Stimulated activated CD4-positive, alpha-beta T cell treated with anti-CD3 and anti-CD28 coated beads, Interleukin-12 subunit alpha, Interleukin-12 subunit beta, amount 100 ng/mL, for 4 hours (primary cell): ENCODE results near the gene ADAMTS12.
"Not testable (repeated sequence)": the region's sequence is repeated elsewhere in the genome, so short reads cannot be mapped to it uniquely, and the experiment has no call there.

Experiments used
- DNase-seq: peaks from one replicate; pipeline ENCODE4 v3.0.0-alpha.2; 2020

The ADAMTS12 gene

DNA sequence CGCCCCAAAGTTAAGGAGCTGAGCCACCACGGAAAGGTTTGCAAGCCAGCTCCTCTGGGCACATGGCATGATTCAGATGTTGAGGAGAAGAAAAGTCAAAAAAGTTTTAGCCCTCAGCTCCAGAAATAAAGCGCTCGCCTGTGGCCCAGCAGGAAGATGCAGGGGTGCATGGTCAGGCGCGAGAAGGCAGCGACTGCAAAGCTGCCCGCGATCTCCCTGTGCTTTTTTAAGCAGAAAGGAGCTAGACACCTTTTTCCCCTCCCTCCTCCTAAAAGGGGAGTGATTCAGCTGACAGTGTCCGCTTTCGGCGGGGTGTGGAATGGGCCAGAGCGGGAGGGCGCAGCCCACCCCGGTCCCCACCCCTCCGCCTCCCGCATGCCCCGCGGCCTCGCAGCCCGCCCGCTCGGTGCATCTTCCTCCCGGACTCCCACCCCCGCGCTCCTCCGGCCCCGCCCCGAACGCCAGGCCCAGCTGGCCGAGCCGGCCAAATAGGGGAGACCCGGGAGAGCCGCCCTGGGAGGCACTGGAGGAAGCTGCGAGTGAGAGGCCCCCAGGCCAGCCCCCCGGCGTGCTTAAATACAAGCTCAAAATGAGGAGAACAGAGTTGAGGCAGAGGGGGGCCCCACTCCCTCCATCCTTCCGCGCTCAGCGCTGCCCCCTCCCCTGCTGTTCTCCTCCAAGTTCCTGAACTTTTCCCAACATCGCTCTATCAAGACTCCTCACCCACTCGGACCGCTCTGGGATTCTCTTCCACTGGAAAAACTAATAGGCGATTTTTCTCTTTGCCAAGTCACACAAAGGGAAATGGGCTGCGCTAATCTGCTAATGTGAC lies at the start of gene ADAMTS12:
Gene ADAMTS12 (minus strand): TSS at position 203 of the 832 bp plus-strand sequence. CDS start 134 bp downstream, at position 69.
- no peak for DNase-seq

- no peak for DNase-seq
These were observed 49.3 kb upstream of the ADAMTS12 start for GRCh38 chr5:33941090-33941489.

DNA sequence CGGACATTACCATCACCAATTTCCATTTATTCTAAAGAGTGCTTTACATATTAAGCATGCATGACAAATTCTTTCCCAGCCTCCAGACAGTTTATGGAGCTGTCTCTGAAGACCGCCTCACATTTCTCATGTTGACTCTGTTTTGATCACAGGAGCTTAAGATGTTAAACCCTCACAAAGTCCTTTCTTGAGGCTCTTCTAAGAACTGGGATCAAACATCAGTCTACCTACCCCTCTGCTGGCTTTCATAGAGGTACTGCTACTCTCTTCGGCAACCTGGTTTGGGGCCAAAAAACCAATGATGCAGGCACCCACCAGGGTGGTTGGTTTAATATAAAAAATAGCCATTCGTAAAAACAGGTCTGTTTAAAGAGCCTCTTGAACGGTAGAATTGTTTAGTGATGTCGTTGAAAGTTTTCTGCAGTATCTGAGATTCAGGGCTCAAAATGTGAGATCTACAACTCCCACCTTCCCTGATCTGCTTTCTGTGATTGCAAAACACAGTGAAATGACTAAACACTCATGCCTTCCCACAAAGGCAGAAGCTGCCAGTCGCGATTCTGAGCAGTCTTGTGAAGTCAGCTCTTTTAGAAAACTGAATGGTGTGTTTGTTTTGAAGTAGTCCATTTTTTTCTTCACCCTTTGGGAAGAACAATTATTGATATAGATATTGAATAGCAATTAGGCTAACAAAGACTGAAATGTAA lies 47.9 kb upstream of the ADAMTS12 start:
- no peak for DNase-seq

- no peak for DNase-seq
These were observed 47.1 kb upstream of the ADAMTS12 start for GRCh38 chr5:33938881-33939280.

- DNase-seq: no peak
These were observed 46.7 kb upstream of the ADAMTS12 start for GRCh38 chr5:33938507-33938796.

DNA sequence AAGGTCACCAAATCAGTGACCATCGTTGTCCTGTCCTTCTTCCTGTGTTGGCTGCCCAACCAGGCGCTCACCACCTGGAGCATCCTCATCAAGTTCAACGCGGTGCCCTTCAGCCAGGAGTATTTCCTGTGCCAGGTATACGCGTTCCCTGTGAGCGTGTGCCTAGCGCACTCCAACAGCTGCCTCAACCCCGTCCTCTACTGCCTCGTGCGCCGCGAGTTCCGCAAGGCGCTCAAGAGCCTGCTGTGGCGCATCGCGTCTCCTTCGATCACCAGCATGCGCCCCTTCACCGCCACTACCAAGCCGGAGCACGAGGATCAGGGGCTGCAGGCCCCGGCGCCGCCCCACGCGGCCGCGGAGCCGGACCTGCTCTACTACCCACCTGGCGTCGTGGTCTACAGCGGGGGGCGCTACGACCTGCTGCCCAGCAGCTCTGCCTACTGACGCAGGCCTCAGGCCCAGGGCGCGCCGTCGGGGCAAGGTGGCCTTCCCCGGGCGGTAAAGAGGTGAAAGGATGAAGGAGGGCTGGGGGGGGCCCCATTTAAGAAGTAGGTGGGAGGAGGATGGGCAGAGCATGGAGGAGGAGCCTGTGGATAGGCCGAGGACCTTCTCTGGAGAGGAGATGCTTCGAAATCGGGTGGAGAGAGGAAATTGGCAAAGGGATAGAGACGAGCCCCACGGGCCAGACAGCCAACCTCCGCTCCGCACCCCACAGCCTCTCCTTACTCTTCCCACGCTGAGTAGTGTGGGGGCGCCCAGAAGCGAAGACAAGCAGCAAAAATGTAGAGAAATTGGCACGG lies 46.1 kb upstream of the ADAMTS12 start:
- no peak for DNase-seq

GRCh38 chr5:33937017-33937706 lies 45.4 kb upstream of the ADAMTS12 start:
- DNase-seq: no peak

DNA sequence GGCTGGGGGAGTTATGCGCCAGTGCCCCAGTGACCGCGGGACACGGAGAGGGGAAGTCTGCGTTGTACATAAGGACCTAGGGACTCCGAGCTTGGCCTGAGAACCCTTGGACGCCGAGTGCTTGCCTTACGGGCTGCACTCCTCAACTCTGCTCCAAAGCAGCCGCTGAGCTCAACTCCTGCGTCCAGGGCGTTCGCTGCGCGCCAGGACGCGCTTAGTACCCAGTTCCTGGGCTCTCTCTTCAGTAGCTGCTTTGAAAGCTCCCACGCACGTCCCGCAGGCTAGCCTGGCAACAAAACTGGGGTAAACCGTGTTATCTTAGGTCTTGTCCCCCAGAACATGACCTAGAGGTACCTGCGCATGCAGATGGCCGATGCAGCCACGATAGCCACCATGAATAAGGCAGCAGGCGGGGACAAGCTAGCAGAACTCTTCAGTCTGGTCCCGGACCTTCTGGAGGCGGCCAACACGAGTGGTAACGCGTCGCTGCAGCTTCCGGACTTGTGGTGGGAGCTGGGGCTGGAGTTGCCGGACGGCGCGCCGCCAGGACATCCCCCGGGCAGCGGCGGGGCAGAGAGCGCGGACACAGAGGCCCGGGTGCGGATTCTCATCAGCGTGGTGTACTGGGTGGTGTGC lies 44.7 kb upstream of the ADAMTS12 start, which contains the start of gene RXFP3:
Gene RXFP3 (plus strand): TSS at position 6 of the 636 bp plus-strand sequence. CDS start 355 bp downstream, at position 361.
- no peak for DNase-seq

DNA sequence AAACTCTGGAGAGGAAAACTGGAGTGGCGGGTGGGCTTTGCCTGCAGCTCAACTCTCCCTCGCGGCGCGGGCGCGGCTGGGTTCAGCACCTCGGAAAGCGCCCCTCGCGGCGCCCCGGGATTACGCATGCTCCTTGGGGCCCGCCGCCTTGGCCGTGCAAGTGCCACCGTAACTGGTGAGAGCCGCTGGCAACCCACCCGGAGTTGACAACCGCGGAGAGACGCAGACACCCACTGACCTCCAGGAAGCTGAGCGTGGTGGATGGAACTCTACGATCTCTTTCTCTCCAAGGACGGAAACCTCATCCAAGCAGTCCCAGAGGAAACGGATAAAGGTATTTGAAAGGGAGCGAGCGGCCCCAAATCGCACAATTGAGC lies 44.2 kb upstream of the ADAMTS12 start:
- DNase-seq: peak; percentile 25

DNA sequence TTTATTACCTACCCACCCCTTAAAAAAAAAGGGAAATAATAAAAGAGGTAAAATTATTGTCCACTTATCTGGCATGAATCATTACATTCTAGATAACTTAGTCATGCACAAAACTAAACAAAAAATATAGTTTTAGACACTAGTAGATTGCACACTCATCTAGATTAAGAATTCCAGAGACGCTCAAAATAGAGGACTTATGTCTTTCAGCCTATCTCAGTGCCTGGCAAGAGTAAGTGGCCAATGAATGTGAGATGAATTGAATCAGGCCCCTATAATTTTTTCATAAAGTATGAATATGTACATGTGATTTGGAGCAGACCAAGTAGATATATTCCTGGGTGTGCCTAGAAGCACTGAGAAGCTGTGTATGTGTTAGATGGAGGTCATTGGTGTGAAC lies 42.4 kb upstream of the ADAMTS12 start:
- no peak for DNase-seq

DNA sequence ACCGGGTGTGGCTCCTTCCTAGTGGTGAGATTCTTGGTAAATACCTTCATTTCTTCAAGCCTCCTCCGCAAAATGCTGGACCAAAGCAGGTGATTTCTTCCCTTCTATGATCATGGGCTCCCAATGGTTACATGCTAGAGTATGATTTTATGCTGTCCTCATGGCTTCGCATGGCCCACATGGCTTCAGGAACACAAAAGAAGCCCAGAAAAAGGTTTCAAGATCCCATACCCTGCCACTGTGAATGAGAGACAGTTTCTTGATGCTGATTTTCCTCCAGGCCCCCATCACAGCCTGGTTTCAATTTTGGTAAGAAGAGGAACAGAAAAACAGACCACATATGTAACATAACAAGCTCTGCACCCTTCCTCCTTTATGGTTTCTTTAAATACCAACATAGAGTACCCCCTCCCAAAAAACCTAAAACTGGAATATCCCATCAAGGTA lies 42.0 kb upstream of the ADAMTS12 start:
- no peak for DNase-seq

DNA sequence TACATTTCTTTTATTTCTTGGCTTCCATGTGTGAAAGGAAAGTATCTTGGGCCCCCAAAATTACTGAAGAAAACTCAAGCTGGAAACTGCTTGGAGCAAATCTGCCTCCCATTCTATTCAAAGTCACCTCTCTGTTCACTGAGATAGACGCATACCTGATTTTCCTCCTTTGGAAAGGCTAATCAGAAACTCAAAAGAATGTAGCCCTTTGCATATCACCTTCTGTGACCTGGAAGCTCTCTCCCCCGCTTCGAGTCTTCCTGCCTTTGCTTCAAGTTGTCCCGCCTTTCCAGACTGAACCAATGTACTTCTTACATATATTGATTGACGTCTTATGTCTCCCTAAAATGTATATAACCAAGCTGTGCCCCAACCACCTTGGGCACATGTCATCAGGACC lies 39.3 kb upstream of the ADAMTS12 start:
- DNase-seq: no peak

- DNase-seq: no peak
These were observed 38.3 kb upstream of the ADAMTS12 start for GRCh38 chr5:33929925-33930690.

DNA sequence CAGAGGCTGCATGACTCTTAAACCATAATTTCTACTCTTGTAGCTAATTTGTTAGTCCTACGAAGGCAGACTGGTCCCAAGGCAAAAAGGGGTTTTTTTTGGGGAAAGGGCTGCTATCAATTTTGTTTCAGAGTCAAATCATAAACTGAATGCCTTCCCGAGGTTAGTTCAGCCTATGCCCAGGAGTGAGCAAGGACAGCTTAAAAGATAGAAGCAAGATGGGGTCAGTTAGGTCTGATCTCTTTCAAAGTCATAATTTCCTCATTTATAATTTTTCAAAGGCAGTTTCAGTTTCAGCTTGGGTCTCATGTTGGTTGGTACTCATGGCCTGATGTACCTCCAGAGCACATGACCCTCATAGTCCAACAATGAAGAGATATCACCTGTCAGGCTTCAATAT lies 36.5 kb upstream of the ADAMTS12 start:
- no peak for DNase-seq

GRCh38 chr5:33927685-33928084 lies 35.9 kb upstream of the ADAMTS12 start:
- no peak for DNase-seq

DNA sequence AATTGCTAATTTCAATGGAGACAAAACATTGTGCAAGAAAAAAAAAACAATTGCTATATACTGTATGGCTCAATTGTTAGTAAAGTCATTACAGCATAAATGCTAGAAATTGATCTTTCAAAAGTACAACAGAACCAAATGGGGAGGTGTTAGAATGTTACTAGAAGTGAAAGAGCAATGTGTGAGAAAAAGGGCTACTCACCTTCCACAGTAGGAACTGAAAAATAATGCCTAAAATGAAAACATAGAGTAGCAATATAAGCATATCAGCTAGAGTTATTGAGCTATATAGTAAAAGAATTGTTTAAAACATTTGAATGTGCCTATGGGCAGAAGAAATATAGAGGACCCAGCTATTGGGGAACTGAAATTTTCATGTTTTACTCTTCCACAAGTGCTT lies 33.5 kb upstream of the ADAMTS12 start:
- DNase-seq: no peak

DNA sequence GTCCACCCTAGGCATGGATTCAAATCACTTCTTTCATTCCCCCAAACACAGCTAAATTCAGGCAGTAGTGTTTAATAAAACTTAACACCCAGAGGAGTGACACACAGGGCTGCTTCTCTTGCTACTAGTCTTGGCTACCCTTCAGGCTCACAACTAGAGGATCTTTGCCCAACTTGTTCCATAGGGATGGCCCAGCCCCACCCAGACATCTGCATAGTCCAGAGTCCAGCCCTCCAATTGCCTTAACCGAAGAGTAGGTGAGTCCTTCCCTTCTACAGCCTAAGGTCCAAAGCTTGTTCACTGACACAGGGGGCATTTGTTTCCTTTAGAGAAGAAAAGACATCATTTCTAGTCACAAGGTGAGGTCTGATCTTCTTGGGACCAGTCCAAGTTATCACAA lies 29.2 kb upstream of the ADAMTS12 start:
- no peak for DNase-seq

- not testable (repeated sequence) for DNase-seq
These were observed 23.1 kb upstream of the ADAMTS12 start for GRCh38 chr5:33914844-33915243.

- not testable (repeated sequence) for DNase-seq
These were observed 14.5 kb upstream of the ADAMTS12 start for GRCh38 chr5:33906248-33906647.

GRCh38 chr5:33905381-33905780 lies 13.6 kb upstream of the ADAMTS12 start:
- DNase-seq: no peak

GRCh38 chr5:33903118-33903517 lies 11.3 kb upstream of the ADAMTS12 start:
- DNase-seq: no peak

DNA sequence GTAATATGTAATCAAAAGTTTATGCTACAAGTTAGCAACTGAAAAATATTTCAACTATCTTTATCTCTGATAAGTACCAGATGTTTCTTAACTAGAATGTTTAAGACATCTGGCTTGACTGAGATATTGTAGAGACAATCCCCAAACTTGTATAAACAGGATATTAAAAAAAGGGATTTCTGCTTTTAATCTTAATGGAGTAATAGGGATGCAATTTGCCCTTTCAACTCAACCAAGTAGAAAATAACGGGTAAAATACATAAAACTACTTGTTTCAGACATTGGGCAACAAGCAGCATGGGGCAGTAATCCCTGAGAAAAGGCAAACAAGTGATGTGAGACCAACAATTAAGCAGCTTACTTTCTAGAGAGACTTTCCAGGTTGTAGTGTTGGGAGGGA lies 9.4 kb upstream of the ADAMTS12 start:
- no peak for DNase-seq
